T-helper 17 cell (primary cell): ENCODE data around the gene HLA-DOA. TPM values are rescaled to one million over a fixed set of nuclear protein-coding genes. Genes with fewer than 3 reads are reported as not detected.

Experiments used
- ATAC-seq: fragments of 150-1000 bp; cut with Tn5 transposase; 2 replicates; pipeline ENCODE4 v1.10.0; 2021; ENCODE audit warnings: mild to moderate bottlenecking, moderate library complexity
- DNase-seq, 3 donors: peaks; one replicate each; pipeline versions ENCODE4 v3.0.0 to v3.0.0-alpha.2; 2020 to 2021
- H3K9me3 ChIP-seq: one replicate; pipeline ENCODE4 v1.7.0; 2013; ENCODE audit warnings: low read length, mild to moderate bottlenecking; ENCODE audit not compliant: control insufficient read depth, poor library complexity, severe bottlenecking
- H3K27ac Mint-ChIP-seq: one replicate; pipeline ENCODE4 v1.8.0; 2022; ENCODE audit warnings: mild to moderate bottlenecking, moderate library complexity, mixed read lengths
- H3K27me3 Mint-ChIP-seq: one replicate; pipeline ENCODE4 v1.8.0; 2022; ENCODE audit warnings: mixed read lengths
- H3K36me3 Mint-ChIP-seq: one replicate; pipeline ENCODE4 v1.8.0; 2022; ENCODE audit warnings: low read depth, mixed read lengths
- H3K4me1 Mint-ChIP-seq: one replicate; pipeline ENCODE4 v1.8.0; 2022; ENCODE audit warnings: mild to moderate bottlenecking, mixed read lengths
- H3K4me3 Mint-ChIP-seq: one replicate; pipeline ENCODE4 v1.8.0; 2022; ENCODE audit warnings: mild to moderate bottlenecking, moderate library complexity, mixed read lengths
- total RNA-seq, 4 donors: library from RNA in 2 of 4; stranded (reverse) in 2 of 4; gene quantifications; one replicate each; pipeline ENCODE4 v1.2.3 and lab custom pipeline; 2022 to 2026

Gene HLA-DOA
- total RNA-seq, 2 donors from 2014 or later = 2.6 to 5.1 TPM

GRCh38 chr6:32971581-32972352 is 37.6 kb downstream of the HLA-DOA start:
- Mint-ChIP-seq H3K4me3 (peak overlapping the region; percentile 100), H3K27me3 (no peaks in the 10 kb centered on the region), H3K27ac (peak overlapping the region; percentile 99), H3K36me3 (peaks cover 19% of the 10 kb centered on the region), H3K4me1 (peaks cover 71% of the 10 kb centered on the region)
- peak; percentile 98 to 99 (median 99) for DNase-seq
- ATAC-seq = peak; percentile 63
- H3K9me3 ChIP-seq = no peaks in the 10 kb centered on the region

GRCh38 chr6:32971242-32971580 is 38.2 kb downstream of the HLA-DOA start:
- Mint-ChIP-seq H3K27me3 (no peaks in the 10 kb centered on the region), H3K36me3 (peaks cover 18% of the 10 kb centered on the region), H3K4me3 (peak overlapping the region; percentile 100), H3K27ac (peak overlapping the region; percentile 99), H3K4me1 (peaks cover 69% of the 10 kb centered on the region)
- ATAC-seq (no peak), DNase-seq (no peak)
- H3K9me3 ChIP-seq = no peaks in the 10 kb centered on the region

- H3K36me3 Mint-ChIP-seq = peaks cover 14% of the 10 kb centered on the region
Observed at GRCh38 chr6:32970413-32971241, 38.8 kb downstream of the HLA-DOA start.

GRCh38 chr6:32969685-32970412 is 39.5 kb downstream of the HLA-DOA start:
- H3K36me3 Mint-ChIP-seq = peaks cover 13% of the 10 kb centered on the region
- no peaks in the 10 kb centered on the region for H3K9me3 ChIP-seq
- DNase-seq (peak; percentile 42 to 49 (median 45)), ATAC-seq (no peak)
- peak overlapping the region; percentile 99 for H3K27ac Mint-ChIP-seq
- H3K4me1 Mint-ChIP-seq = peaks cover 69% of the 10 kb centered on the region
- no peaks in the 10 kb centered on the region for H3K27me3 Mint-ChIP-seq
- peak overlapping the region; percentile 100 for H3K4me3 Mint-ChIP-seq

More at GRCh38 chr6:32970413-32971241, 38.8 kb downstream of the HLA-DOA start:
- H3K4me1 Mint-ChIP-seq = peaks cover 69% of the 10 kb centered on the region
- H3K4me3 Mint-ChIP-seq = peak overlapping the region; percentile 100
- peak; percentile 47 to 52 (median 49) for DNase-seq
- H3K27me3 Mint-ChIP-seq = no peaks in the 10 kb centered on the region
- H3K9me3 ChIP-seq = no peaks in the 10 kb centered on the region
- peak overlapping the region; percentile 99 for H3K27ac Mint-ChIP-seq
- ATAC-seq = no peak

- no peak for ATAC-seq
- H3K4me1 Mint-ChIP-seq = peaks cover 67% of the 10 kb centered on the region
- H3K4me3 Mint-ChIP-seq = peak overlapping the region; percentile 100
Observed at GRCh38 chr6:32968867-32969684, 40.3 kb downstream of the HLA-DOA start.

GRCh38 chr6:32968093-32968866 is 41.1 kb downstream of the HLA-DOA start, which contains the start of gene BRD2:
TSS of gene BRD2 (plus strand) at chr6:32968594. CDS start at chr6:32972899, 4,305 bp downstream.
- Mint-ChIP-seq H3K4me1 (peaks cover 62% of the 10 kb centered on the region), H3K36me3 (peaks cover 6% of the 10 kb centered on the region), H3K27ac (peak within 1 kb of the TSS; percentile 99), H3K4me3 (peak within 1 kb of the TSS; percentile 100), H3K27me3 (no peaks in the 10 kb centered on the region)
- H3K9me3 ChIP-seq = no peaks in the 10 kb centered on the region
- peak; percentile 94 to 95 (median 94) for DNase-seq
- ATAC-seq = peak; percentile 51

More at GRCh38 chr6:32968867-32969684, 40.3 kb downstream of the HLA-DOA start:
- Mint-ChIP-seq H3K27me3 (no peaks in the 10 kb centered on the region), H3K36me3 (peaks cover 13% of the 10 kb centered on the region), H3K27ac (peak overlapping the region; percentile 99)
- peak; percentile 33 to 38 (median 34) for DNase-seq
- no peaks in the 10 kb centered on the region for H3K9me3 ChIP-seq

GRCh38 chr6:32967151-32968091 is 42.0 kb downstream of the HLA-DOA start:
- no peak for DNase-seq
- no peaks in the 10 kb centered on the region for H3K9me3 ChIP-seq
- Mint-ChIP-seq H3K27ac (peak overlapping the region; percentile 99), H3K27me3 (no peaks in the 10 kb centered on the region), H3K4me1 (peaks cover 60% of the 10 kb centered on the region), H3K36me3 (no peaks in the 10 kb centered on the region), H3K4me3 (peak overlapping the region; percentile 100)
- no peak for ATAC-seq

GRCh38 chr6:32964776-32965175 is 44.6 kb downstream of the HLA-DOA start:
- ATAC-seq = no peak
- Mint-ChIP-seq H3K4me3 (no peak overlapping the region), H3K27me3 (no peaks in the 10 kb centered on the region), H3K4me1 (peaks cover 53% of the 10 kb centered on the region), H3K27ac (peak overlapping the region; percentile 99), H3K36me3 (peaks cover 2% of the 10 kb centered on the region)
- DNase-seq = no peak
- H3K9me3 ChIP-seq = no peaks in the 10 kb centered on the region

GRCh38 chr6:32963866-32964265 is 45.5 kb downstream of the HLA-DOA start:
- Mint-ChIP-seq H3K27me3 (no peaks in the 10 kb centered on the region), H3K27ac (peak overlapping the region; percentile 99)
- ATAC-seq = no peak

GRCh38 chr6:32962213-32962826 is 47.1 kb downstream of the HLA-DOA start:
- Mint-ChIP-seq H3K4me3 (no peak overlapping the region), H3K4me1 (peaks cover 51% of the 10 kb centered on the region), H3K36me3 (peaks cover 4% of the 10 kb centered on the region), H3K27me3 (no peaks in the 10 kb centered on the region), H3K27ac (peak overlapping the region; percentile 67)
- ATAC-seq (no peak), DNase-seq (no peak)
- no peaks in the 10 kb centered on the region for H3K9me3 ChIP-seq

More at GRCh38 chr6:32963866-32964265, 45.5 kb downstream of the HLA-DOA start:
- H3K9me3 ChIP-seq = no peaks in the 10 kb centered on the region
- H3K4me3 Mint-ChIP-seq = no peak overlapping the region
- DNase-seq = no peak
- H3K4me1 Mint-ChIP-seq = peaks cover 52% of the 10 kb centered on the region
- peaks cover 4% of the 10 kb centered on the region for H3K36me3 Mint-ChIP-seq
